MM.1S (cell line): ENCODE measurements around the gene GJA5.

Source experiments
- DNase-seq: peaks from one replicate; pipeline ENCODE4 v3.0.0-alpha.2; 2015
- H2AFZ ChIP-seq: fragments of 300-600 bp; sonication (generic); 2 replicates; pipeline ENCODE4 v1.6.0; 2016; ENCODE audit warnings: antibody characterized with exemption, low read length
- H3F3A ChIP-seq: fragments of 300-600 bp; sonication (generic); 2 replicates; pipeline ENCODE4 v1.6.1; 2016; ENCODE audit warnings: mild to moderate bottlenecking, antibody characterized with exemption, low read length, moderate library complexity, mixed read lengths; ENCODE audit not compliant: insufficient read depth
- H3K27ac ChIP-seq: fragments of 300-600 bp; sonication (generic); 2 replicates; pipeline ENCODE4 v1.5.1; 2016; ENCODE audit warnings: mild to moderate bottlenecking, low read length
- H3K27me3 ChIP-seq: fragments of 300-600 bp; sonication (generic); replicated peaks from 2 replicates; pipeline ENCODE4 v1.6.0; 2016; ENCODE audit warnings: low read length; ENCODE audit not compliant: insufficient read depth
- H3K36me3 ChIP-seq: fragments of 300-600 bp; sonication (generic); replicated peaks from 2 replicates; pipeline ENCODE4 v1.6.1; 2016; ENCODE audit warnings: mild to moderate bottlenecking, low read length, mixed read lengths; ENCODE audit not compliant: insufficient read depth
- H3K4me1 ChIP-seq: fragments of 300-600 bp; sonication (generic); 2 replicates; pipeline ENCODE4 v1.6.1; 2016; ENCODE audit warnings: low read length, mixed read lengths
- H3K4me2 ChIP-seq: fragments of 300-600 bp; sonication (generic); 2 replicates; pipeline ENCODE4 v1.6.0; 2016; ENCODE audit warnings: low read depth, low read length
- H3K4me3 ChIP-seq: fragments of 300-600 bp; sonication (generic); 2 replicates; pipeline ENCODE4 v1.5.1; 2016; ENCODE audit warnings: low read length, mixed read lengths
- H3K79me2 ChIP-seq: fragments of 300-600 bp; sonication (generic); 2 replicates; pipeline ENCODE4 v1.6.1; 2016; ENCODE audit warnings: mixed run types, low read length, mixed read lengths
- H3K9ac ChIP-seq: fragments of 300-600 bp; sonication (generic); 2 replicates; pipeline ENCODE4 v1.6.1; 2016; ENCODE audit warnings: low read length, mixed read lengths
- H3K9me2 ChIP-seq: fragments of 300-600 bp; sonication (generic); replicated peaks from 2 replicates; pipeline ENCODE4 v1.6.1; 2016; ENCODE audit warnings: mild to moderate bottlenecking, low read length, mixed read lengths; ENCODE audit not compliant: insufficient read depth
- H3K9me3 ChIP-seq: fragments of 300-600 bp; sonication (generic); replicated peaks from 2 replicates; pipeline ENCODE4 v1.6.1; 2016; ENCODE audit warnings: mild to moderate bottlenecking, low read length, mixed read lengths; ENCODE audit not compliant: insufficient read depth
- H4K20me1 ChIP-seq: fragments of 300-600 bp; sonication (generic); 2 replicates; pipeline ENCODE4 v1.6.1; 2016; ENCODE audit warnings: mild to moderate bottlenecking, low read length, moderate library complexity, mixed read lengths; ENCODE audit not compliant: insufficient read depth
- EZH2 ChIP-seq: fragments of 300-600 bp; sonication (generic); optimal IDR thresholded peaks from 2 replicates; pipeline ENCODE3; 2017; ENCODE audit warnings: low read depth, mild to moderate bottlenecking, antibody characterized with exemption, low read length, mixed read lengths
- EZH2phosphoT487 ChIP-seq: fragments of 300-600 bp; sonication (generic); IDR thresholded peaks from 2 replicates; pipeline ENCODE4 v1.6.1; 2018; ENCODE audit warnings: antibody characterized with exemption, low read length
- TF ChIP-seq, protein P1 (sequence below): fragments of 300-600 bp; sonication (generic); IDR thresholded peaks from 2 replicates; pipeline ENCODE4 v1.5.1; 2016; ENCODE audit warnings: antibody characterized with exemption, low read length, mixed read lengths

Gene GJA5

DNA sequence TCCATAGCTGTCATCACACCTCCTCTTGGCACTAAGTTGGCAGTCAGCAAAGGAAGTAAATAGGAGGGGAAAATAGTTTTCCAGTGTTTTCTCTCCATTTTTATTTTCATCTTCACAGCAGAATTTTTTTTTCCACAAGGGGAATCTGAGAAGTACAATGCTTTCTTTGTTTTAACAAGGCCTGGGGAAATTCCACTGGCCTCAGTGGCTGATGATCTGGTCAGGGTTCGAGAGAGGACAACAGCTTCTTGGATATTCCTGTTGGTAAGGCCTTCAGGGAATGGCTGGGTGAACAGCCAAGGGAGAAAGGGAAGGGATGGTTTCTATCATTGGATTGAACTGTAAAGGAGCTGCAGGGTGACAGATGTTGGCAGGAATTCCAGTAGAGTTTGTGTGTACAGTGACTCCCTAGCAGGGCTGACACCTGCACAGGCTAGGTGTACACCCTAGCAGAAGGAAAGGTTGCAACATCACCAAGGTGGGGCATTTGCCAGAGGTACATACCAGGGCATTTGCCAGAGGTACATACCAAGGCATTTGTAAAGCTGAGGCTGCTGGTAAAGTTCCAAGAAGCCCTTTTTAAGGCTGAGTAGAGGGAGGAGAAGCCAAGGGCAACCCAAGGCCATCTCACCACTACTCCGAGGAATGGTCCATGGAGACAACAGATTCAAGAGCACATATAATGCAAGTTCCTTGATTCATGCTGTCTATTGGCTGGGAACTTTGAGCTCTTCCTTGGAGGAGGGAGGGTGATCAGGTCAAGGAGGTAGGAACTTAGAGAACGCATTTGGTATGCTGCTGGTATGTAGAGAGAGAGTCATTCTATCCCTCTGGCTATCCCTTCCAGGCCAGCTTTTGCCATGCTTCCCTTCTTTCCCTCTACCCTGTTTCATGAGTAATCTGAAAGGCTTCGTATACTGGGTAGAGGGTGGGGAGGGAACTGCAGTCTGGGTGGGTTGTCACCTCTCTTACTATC, 3.1 kb downstream of the GJA5 start:
- no peaks in the 10 kb centered on the region for H3K36me3 ChIP-seq
- H2AFZ ChIP-seq = no peak overlapping the region
- no peak overlapping the region for H3K9ac ChIP-seq
- no peak for TF ChIP-seq EZH2phosphoT487
- TF ChIP-seq, protein P1, sequence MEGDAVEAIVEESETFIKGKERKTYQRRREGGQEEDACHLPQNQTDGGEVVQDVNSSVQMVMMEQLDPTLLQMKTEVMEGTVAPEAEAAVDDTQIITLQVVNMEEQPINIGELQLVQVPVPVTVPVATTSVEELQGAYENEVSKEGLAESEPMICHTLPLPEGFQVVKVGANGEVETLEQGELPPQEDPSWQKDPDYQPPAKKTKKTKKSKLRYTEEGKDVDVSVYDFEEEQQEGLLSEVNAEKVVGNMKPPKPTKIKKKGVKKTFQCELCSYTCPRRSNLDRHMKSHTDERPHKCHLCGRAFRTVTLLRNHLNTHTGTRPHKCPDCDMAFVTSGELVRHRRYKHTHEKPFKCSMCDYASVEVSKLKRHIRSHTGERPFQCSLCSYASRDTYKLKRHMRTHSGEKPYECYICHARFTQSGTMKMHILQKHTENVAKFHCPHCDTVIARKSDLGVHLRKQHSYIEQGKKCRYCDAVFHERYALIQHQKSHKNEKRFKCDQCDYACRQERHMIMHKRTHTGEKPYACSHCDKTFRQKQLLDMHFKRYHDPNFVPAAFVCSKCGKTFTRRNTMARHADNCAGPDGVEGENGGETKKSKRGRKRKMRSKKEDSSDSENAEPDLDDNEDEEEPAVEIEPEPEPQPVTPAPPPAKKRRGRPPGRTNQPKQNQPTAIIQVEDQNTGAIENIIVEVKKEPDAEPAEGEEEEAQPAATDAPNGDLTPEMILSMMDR = no peak
- H3K79me2 ChIP-seq = no peaks in the 10 kb centered on the region
- H3F3A ChIP-seq = no peaks in the 10 kb centered on the region
- H3K9me3 ChIP-seq = no peaks in the 10 kb centered on the region
- H3K4me3 ChIP-seq = no peak overlapping the region
- no peaks in the 10 kb centered on the region for H3K9me2 ChIP-seq
- no peak for DNase-seq
- H4K20me1 ChIP-seq = no peaks in the 10 kb centered on the region
- peaks cover 6% of the 10 kb centered on the region for H3K4me1 ChIP-seq
- no peaks in the 10 kb centered on the region for H3K27me3 ChIP-seq
- H3K27ac ChIP-seq = no peak overlapping the region
- H3K4me2 ChIP-seq = no peak overlapping the region

DNA sequence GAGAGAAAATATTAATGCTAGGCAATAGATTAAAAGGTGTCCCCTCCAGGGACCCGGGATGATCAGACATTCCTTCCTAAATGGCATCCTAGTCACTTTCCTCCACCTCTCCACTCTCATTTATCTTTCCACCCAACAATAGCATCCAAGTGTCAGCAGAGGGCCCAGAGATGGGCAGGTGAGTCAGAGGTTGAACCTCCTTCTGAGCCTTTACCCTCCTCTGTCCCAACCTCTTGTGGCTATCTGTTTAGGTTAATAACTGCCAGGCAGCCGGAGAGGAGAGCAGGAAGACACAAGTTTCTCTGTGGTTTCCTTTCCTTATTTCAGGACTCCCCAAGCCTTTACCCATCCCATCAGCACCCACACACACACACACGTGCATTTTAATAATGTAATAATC, 4.1 kb downstream of the GJA5 start:
- Histone ChIP-seq H3F3A (no peaks in the 10 kb centered on the region), H3K9me3 (no peaks in the 10 kb centered on the region), H3K79me2 (no peaks in the 10 kb centered on the region), H3K36me3 (no peaks in the 10 kb centered on the region), H3K9ac (no peak overlapping the region), H3K4me3 (no peak overlapping the region), H3K27ac (no peak overlapping the region), H4K20me1 (no peaks in the 10 kb centered on the region), H3K9me2 (no peaks in the 10 kb centered on the region), H2AFZ (no peak overlapping the region), H3K4me1 (no peaks in the 10 kb centered on the region), H3K4me2 (no peak overlapping the region), H3K27me3 (no peaks in the 10 kb centered on the region)
- TF ChIP-seq, protein P1 = no peak
- no peak for TF ChIP-seq EZH2
- TF ChIP-seq EZH2phosphoT487 = no peak
- DNase-seq = no peak

DNA sequence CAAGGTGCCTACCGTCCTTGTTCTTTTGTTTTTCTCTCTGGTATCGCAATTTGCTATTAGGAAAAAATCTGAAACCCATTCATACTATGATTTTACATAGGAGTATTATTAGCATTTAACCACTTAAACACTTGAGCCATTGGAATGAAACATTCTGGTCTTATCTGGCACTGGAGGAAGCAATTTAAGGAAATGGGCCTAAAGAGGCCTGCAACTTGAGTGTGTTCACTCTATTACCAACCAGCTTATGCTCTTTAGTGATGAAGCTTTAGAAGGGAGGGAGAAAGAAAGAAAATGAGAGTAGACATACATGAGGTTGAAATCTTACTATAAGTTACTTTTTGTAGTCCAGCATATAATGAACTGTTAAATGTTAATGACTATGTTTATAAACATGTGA, 5.7 kb downstream of the GJA5 start:
- H3K4me1 ChIP-seq = no peaks in the 10 kb centered on the region
- H4K20me1 ChIP-seq = no peaks in the 10 kb centered on the region
- DNase-seq = no peak
- no peak overlapping the region for H3K9ac ChIP-seq
- no peaks in the 10 kb centered on the region for H3K9me2 ChIP-seq
- H3K27ac ChIP-seq = no peak overlapping the region
- no peak overlapping the region for H3K4me2 ChIP-seq
- no peak overlapping the region for H3K4me3 ChIP-seq
- no peak overlapping the region for H2AFZ ChIP-seq
- H3K36me3 ChIP-seq = no peaks in the 10 kb centered on the region
- no peaks in the 10 kb centered on the region for H3K27me3 ChIP-seq
- no peaks in the 10 kb centered on the region for H3K79me2 ChIP-seq
- TF ChIP-seq EZH2 = no peak
- no peak for TF ChIP-seq EZH2phosphoT487
- TF ChIP-seq, protein P1 = no peak
- H3K9me3 ChIP-seq = no peaks in the 10 kb centered on the region
- H3F3A ChIP-seq = no peaks in the 10 kb centered on the region
